Smooth muscle cell (in vitro differentiated cells): ENCODE data around the gene GTF2H3. TPM values are rescaled to one million over a fixed set of nuclear protein-coding genes. Genes with fewer than 3 reads are reported as not detected.
"Not testable (repeated sequence)": the region's sequence is repeated elsewhere in the genome, so short reads cannot be mapped to it uniquely, and the experiment has no call there.

ENCODE experiments used
- DNase-seq: peaks from one replicate; lab custom pipeline; 2025; ENCODE audit not compliant: unreplicated experiment; lab: John Stamatoyannopoulos, UW
- H2AFZ ChIP-seq: fragments of 200-600 bp; sonication (generic); 2 replicates; pipeline ENCODE4 v1.6.0; 2016; ENCODE audit warnings: antibody characterized with exemption, low read depth, mild to moderate bottlenecking
- H3F3A ChIP-seq: fragments of 200-600 bp; sonication (generic); 2 replicates; pipeline ENCODE4 v1.6.0; 2017; ENCODE audit warnings: antibody characterized with exemption, low read depth
- H3K27ac ChIP-seq: fragments of 200-600 bp; sonication (generic); 2 replicates; pipeline ENCODE4 v1.5.1; 2016; ENCODE audit warnings: low read depth, mild to moderate bottlenecking
- H3K27me3 ChIP-seq: fragments of 200-600 bp; sonication (generic); 2 replicates; pipeline ENCODE4 v1.6.1; 2016; ENCODE audit warnings: low read depth, mild to moderate bottlenecking
- H3K36me3 ChIP-seq: fragments of 200-600 bp; sonication (generic); 2 replicates; pipeline ENCODE4 v1.5.1; 2016; ENCODE audit warnings: low read depth
- H3K4me1 ChIP-seq: fragments of 200-600 bp; sonication (generic); 2 replicates; pipeline ENCODE4 v1.5.1; 2016; ENCODE audit warnings: low read depth
- H3K4me2 ChIP-seq: fragments of 200-600 bp; sonication (generic); 2 replicates; pipeline ENCODE4 v1.6.0; 2016; ENCODE audit warnings: mild to moderate bottlenecking
- H3K4me3 ChIP-seq: fragments of 200-600 bp; sonication (generic); 2 replicates; pipeline ENCODE4 v1.5.1; 2016; ENCODE audit warnings: mild to moderate bottlenecking
- H3K79me2 ChIP-seq: fragments of 200-600 bp; sonication (generic); 2 replicates; pipeline ENCODE4 v1.6.0; 2016; ENCODE audit warnings: low read depth, mild to moderate bottlenecking
- H3K9ac ChIP-seq: fragments of 200-600 bp; sonication (generic); 2 replicates; pipeline ENCODE4 v1.6.0; 2016; ENCODE audit warnings: low read depth
- H3K9me3 ChIP-seq: fragments of 200-600 bp; sonication (generic); replicated peaks from 2 replicates; pipeline ENCODE4 v1.5.1; 2016; ENCODE audit warnings: low read depth
- H4K20me1 ChIP-seq: fragments of 200-600 bp; sonication (generic); 2 replicates; pipeline ENCODE4 v1.6.0; 2016; ENCODE audit warnings: low read depth
- WGBS: methylation state at CpG from one replicate; pipeline ENCODE4 v1.1.7; 2016; ENCODE audit warnings: low lambda C conversion rate; 5-methylcytosine and 5-hydroxymethylcytosine counted together
- polyA plus RNA-seq: library from polyadenylated mRNA; unstranded; fragments of >200 nt; fragmentation: Nextera tagmentation; extraction: Ambion mirVana; gene quantifications from 2 replicates; pipeline ENCODE4 v1.2.1, GENCODE V29; 2016
- total RNA-seq: library from RNA; depleted of rRNA; stranded (reverse); fragments of >200 nt; gene quantifications from 2 replicates; pipeline ENCODE4 v1.2.3, GENCODE V29; 2014
- TF ChIP-seq, protein P1 (sequence below): fragments of 200-600 bp; sonication (generic); IDR thresholded peaks from 2 replicates; pipeline ENCODE4 v1.5.1; 2017; ENCODE audit warnings: borderline replicate concordance, mild to moderate bottlenecking, antibody characterized with exemption; ENCODE audit not compliant: insufficient read depth, poor library complexity, severe bottlenecking

GTF2H3 gene
- total and polyA plus RNA-seq, 2 experiments from 2014 or later: 10.8 to 43.2 TPM

DNA sequence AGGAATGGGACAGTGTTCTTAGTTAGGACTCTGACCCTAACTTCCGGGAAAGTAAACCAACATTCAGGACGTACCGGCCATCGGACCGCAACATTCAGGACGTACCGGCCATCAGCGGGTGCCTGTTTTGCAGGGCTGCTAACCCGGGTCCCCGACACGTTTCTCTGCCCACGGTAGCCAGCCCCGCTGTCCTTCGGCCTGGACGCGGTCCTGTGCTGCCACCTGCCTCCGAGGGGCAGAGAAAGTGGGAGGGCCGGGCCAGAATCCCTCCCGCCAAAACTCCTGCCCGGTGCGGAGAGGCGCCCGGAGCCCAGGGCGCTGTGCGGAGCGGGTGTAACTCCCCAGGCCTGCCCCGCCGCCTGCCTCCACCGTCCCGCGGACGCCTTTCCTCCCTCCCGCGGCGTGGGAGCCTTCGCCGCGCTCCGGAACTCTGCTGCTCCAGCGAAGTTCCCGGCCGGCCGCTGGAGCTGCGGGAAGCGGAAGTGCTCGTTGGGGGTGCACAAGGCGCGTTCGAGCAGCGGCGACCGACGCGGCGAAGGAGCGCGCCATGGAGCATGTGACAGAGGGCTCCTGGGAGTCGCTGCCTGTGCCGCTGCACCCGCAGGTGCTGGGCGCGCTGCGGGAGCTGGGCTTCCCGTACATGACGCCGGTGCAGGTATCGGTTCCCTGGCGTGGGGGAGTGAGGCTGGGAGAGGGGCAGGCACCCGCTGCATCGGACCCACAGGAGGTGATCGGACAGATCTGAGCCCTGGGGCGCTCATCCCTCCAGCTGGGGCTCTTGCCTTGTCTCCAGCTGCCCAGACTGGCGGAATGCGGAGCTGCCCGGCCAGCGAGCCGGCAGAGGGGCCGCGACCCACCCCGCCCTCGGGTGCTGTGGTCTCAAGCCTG is 31.8 kb upstream of the GTF2H3 start, which contains the start of gene DDX55:
TSS of gene DDX55 (plus strand) at position 498 of the 888 bp plus-strand sequence. CDS start at position 548, 50 bp downstream.
- Histone ChIP-seq H3K36me3 (peaks cover 16% of the 10 kb centered on the region), H2AFZ (peak within 1 kb of the TSS; percentile 91), H3K4me1 (peaks cover 8% of the 10 kb centered on the region), H3K9me3 (no peaks in the 10 kb centered on the region), H3K9ac (peak within 1 kb of the TSS; percentile 78), H3K79me2 (peaks cover 53% of the 10 kb centered on the region), H3F3A (peaks cover 25% of the 10 kb centered on the region), H3K4me3 (peak within 1 kb of the TSS; percentile 87), H4K20me1 (peaks cover 12% of the 10 kb centered on the region), H3K27ac (peak within 1 kb of the TSS; percentile 38), H3K4me2 (peak within 1 kb of the TSS; percentile 99), H3K27me3 (no peaks in the 10 kb centered on the region)
- under 1% methylated on average over 75 of the region's 81 CpGs for WGBS
- TF ChIP-seq, protein P1, sequence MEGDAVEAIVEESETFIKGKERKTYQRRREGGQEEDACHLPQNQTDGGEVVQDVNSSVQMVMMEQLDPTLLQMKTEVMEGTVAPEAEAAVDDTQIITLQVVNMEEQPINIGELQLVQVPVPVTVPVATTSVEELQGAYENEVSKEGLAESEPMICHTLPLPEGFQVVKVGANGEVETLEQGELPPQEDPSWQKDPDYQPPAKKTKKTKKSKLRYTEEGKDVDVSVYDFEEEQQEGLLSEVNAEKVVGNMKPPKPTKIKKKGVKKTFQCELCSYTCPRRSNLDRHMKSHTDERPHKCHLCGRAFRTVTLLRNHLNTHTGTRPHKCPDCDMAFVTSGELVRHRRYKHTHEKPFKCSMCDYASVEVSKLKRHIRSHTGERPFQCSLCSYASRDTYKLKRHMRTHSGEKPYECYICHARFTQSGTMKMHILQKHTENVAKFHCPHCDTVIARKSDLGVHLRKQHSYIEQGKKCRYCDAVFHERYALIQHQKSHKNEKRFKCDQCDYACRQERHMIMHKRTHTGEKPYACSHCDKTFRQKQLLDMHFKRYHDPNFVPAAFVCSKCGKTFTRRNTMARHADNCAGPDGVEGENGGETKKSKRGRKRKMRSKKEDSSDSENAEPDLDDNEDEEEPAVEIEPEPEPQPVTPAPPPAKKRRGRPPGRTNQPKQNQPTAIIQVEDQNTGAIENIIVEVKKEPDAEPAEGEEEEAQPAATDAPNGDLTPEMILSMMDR: peak; percentile 41
- DNase-seq: peak; percentile 65

DNA sequence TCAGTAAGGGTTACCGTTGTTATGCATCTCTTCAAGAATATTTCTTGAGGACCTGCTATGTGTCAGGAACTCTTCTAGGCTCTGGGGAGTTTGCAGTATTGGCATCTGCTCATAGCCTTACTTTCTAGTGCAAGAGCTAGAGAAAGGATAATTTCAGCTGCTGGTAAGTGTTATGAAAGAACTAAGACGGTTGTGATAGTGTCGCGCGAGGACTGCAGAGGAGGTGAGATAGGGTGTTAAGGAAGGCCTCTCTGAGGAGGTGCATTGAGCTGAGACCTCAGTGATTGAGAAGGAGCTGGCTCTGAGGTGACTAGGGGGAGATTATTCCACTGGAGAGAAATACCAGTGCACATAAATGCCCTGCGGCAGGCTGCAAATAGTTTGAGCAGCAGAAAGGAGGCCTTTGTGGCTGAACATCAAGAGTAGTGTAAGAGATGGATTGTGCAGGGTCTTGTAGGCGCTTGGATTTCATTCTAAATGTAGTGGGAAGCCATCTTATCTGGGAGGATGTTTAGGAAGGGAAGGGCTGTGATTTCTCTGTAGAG is 30.9 kb upstream of the GTF2H3 start:
- peaks cover 7% of the 10 kb centered on the region for H3K36me3 ChIP-seq
- no peaks in the 10 kb centered on the region for H3K27me3 ChIP-seq
- peak overlapping the region; percentile 20 for H3K27ac ChIP-seq
- peak overlapping the region; percentile 78 for H3K9ac ChIP-seq
- H2AFZ ChIP-seq: peak overlapping the region; percentile 91
- peak overlapping the region; percentile 99 for H3K4me2 ChIP-seq
- no peak for DNase-seq
- H3K4me3 ChIP-seq: peak overlapping the region; percentile 87
- TF ChIP-seq, protein P1: no peak
- H4K20me1 ChIP-seq: peaks cover 5% of the 10 kb centered on the region
- no peaks in the 10 kb centered on the region for H3K9me3 ChIP-seq
- WGBS: 21% methylated on average over 7 of the region's 7 CpGs
- H3K79me2 ChIP-seq: peaks cover 51% of the 10 kb centered on the region
- H3F3A ChIP-seq: peaks cover 17% of the 10 kb centered on the region
- peaks cover 8% of the 10 kb centered on the region for H3K4me1 ChIP-seq

DNA sequence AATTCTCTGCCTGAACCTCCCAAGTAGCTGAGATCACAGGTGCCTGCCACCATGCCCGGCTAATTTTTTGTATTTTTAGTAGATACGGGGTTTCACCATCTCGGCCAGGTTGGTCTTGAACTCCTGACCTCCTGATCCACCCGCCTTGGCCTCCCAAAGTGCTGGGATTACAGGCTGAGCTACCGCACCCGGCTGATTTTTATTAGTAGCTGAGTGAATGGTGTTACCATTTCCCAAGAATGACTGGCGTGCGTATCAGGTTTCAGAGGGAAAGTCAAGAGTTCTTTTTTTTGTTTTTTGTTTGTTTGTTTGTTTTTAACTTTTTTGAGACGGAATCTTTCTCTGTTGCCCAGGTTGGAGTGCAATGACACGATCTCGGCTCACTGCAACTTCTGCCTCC is 30.1 kb upstream of the GTF2H3 start:
- not testable (repeated sequence) for H3F3A ChIP-seq, H3K4me1 ChIP-seq, H3K9me3 ChIP-seq, H3K9ac ChIP-seq, H3K4me2 ChIP-seq, H2AFZ ChIP-seq, H3K36me3 ChIP-seq, H3K27ac ChIP-seq, DNase-seq, H4K20me1 ChIP-seq, H3K27me3 ChIP-seq, H3K4me3 ChIP-seq
- WGBS: 94% methylated on average over 11 of the region's 11 CpGs
- peaks cover 49% of the 10 kb centered on the region for H3K79me2 ChIP-seq

DNA sequence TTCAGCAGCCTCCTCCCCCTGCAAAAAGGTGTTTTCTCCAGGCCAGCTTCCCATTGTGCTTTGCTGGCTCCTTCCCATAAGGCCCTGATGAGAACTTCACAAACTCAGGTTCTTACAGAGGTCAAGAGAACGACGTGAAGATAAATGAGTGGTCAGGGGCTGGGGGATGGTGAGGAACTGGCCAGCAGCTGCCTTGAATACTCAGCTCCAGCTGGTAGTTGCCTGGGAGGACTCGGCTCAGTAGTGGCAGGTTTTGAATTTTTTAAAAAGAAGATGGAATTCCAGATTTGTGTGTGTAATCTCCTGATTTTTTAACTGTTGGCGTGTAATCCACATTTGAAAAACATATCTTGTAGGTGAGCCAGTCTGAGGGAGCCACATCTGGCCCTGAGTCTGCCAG is 25.9 kb upstream of the GTF2H3 start:
- H3K9ac ChIP-seq: no peak overlapping the region
- no peaks in the 10 kb centered on the region for H3K9me3 ChIP-seq
- no peaks in the 10 kb centered on the region for H4K20me1 ChIP-seq
- peaks cover 4% of the 10 kb centered on the region for H3K4me1 ChIP-seq
- H3F3A ChIP-seq: no peaks in the 10 kb centered on the region
- peaks cover 21% of the 10 kb centered on the region for H3K36me3 ChIP-seq
- H3K4me2 ChIP-seq: no peak overlapping the region
- H3K27me3 ChIP-seq: no peaks in the 10 kb centered on the region
- DNase-seq: no peak
- peaks cover 46% of the 10 kb centered on the region for H3K79me2 ChIP-seq
- TF ChIP-seq, protein P1: no peak
- no peak overlapping the region for H3K4me3 ChIP-seq
- no peak overlapping the region for H2AFZ ChIP-seq
- no peak overlapping the region for H3K27ac ChIP-seq
- WGBS: 95% methylated on average over 4 of the region's 4 CpGs
